SIG-M5 treated with dmso at 0.1 percent for 504 hours (cell line): ENCODE results near the gene CAMKMT.
A peak's percentile ranks its signal among the peaks of the same experiment; 100 is the strongest.

Experiments
- DNase-seq: peaks from one replicate; lab custom pipeline; 2025; ENCODE audit not compliant: unreplicated experiment; lab: John Stamatoyannopoulos, UW

The CAMKMT gene

GRCh38 chr2:44548221-44549098 is 186.7 kb downstream of the CAMKMT start:
- no peak for DNase-seq

GRCh38 chr2:44549099-44549471 is 187.3 kb downstream of the CAMKMT start:
- no peak for DNase-seq

DNA sequence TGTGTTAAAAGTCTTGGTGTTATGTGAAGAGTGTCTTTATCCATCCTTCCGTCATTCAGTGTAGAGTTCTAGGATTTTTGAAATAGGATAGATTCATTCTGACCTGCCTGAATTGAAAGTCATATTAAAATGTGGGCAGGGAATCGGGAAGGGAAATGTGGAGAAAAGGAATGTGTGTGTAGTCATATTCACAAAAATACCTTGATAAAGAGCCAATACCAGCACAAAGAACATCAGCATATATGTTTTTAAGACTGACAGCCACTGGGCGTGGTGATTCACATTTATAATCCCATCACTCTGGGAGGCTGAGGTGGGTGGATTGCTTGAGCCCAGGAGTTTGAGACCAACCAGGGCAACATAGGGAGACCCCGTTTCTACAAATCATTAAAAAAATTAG is 188.1 kb downstream of the CAMKMT start:
- DNase-seq: no peak

DNA sequence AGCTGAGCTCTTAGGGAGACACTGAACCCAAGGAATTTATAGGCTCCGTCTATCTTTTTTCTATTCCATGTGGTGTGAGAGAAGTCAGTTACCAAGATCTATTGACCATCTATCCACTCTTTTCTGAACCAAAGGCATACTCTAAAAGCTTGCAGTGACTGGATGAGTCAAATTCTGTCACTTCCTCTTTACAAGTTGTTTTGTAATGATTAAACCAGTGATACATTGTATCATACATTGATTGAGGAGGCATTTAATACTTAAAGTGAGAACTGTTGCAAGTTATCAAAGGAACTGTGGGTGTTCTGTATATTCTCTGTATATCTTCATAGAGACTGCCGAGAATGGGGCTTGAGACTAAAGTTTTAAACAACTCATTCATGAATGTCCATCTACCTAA is 188.8 kb downstream of the CAMKMT start:
- DNase-seq: peak; percentile 53

GRCh38 chr2:44551497-44551896 is 189.8 kb downstream of the CAMKMT start:
- no peak for DNase-seq

DNA sequence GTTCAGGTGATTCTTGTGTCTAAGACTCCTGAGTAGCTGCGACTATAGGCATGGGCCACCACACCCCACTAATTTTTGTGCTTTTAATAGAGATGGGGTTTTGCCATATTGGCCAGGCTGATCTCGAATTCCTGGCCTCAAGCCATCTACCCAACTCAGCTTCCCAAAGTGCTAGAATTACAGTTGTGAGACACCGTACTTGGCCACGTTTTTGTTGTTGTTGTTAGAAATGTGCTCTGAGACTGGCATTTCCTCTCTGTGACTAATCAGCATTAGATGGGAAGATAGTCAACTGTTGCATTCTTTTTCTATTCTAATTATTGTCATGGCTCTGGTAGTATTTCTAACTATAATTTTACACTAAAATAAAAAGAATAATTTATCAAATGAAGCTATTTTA is 191.7 kb downstream of the CAMKMT start:
- DNase-seq: no peak

GRCh38 chr2:44555700-44556099 is 194.0 kb downstream of the CAMKMT start:
- no peak for DNase-seq

DNA sequence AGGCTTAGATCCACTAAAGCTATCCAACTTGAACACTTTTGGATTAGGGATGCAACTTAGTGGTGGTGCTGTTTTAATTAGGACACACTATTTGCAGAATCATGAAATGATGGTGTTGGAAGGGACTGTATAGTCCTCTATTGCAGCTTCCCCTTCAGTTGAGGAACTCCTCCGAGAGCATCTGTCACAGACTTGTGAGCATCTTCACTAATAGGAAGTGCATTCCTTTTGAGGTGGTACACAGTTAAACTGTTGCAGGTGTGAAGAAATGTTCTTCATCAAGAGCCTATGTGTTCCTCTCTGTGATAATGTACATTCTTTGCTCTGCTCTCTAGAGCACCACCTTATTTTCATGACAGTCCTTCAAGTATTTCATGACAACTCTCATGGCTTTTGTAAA is 197.4 kb downstream of the CAMKMT start:
- DNase-seq: no peak

DNA sequence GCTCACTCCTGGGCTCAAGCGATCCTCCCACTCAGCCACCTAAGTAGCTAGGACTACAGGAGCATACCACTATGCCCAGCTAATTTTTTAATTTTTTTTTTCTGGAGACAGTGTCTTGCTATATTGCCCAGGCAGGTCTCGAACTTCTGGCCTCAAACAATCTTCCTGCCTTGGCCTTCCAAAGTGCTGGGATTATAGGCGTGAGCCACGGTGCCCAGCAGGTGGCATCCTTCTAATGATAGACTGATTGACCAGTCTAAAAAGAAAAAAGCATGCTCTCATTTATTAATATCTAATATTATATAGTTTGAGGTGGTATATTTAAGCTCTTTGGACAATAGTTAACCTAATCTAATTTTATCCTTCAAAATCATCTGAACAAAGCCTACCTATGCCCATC is 198.6 kb downstream of the CAMKMT start:
- DNase-seq: no peak

- DNase-seq: no peak
These were observed 199.2 kb downstream of the CAMKMT start for GRCh38 chr2:44560941-44561340.

DNA sequence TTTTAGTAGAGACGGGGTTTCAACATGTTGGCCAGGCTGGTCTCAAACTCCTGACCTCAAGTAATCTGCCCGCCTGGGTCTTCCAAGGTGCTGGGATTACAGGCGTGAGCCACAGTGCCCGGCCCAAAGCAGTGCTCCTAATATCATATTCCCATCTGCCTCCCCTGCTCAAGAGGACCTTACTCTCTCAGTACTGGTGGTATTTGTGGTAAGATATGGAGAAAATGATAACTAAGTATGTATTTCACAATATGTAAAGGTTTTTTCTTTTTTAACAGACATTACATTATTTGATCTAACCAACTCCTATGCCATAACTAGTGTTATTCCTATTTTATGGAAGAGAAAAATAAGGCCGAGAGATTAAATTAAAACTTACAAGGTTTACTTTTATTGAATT is 201.0 kb downstream of the CAMKMT start:
- DNase-seq: no peak

DNA sequence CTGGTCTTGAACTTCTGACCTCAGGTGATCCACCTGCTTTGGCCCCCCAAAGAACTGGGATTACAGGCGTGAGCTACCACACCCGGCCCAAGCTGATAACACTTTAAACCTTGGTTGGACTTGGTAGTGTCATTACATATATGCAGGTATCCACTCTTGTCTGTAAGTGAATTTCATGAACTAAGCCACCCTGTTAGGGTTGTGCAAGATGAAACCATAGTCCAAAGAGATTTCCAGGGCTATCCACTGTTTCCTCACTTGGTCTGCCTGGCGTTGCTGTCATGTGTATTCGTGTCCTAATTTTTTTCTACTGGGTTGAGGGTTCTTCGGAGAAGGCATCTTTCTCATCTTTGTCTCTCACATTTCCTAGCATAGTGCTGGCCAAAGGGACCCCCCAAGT is 203.0 kb downstream of the CAMKMT start:
- DNase-seq: no peak

GRCh38 chr2:44566059-44566458 is 204.3 kb downstream of the CAMKMT start:
- DNase-seq: no peak

GRCh38 chr2:44569491-44569890 is 207.7 kb downstream of the CAMKMT start:
- no peak for DNase-seq

- DNase-seq: no peak
These were observed 208.5 kb downstream of the CAMKMT start for GRCh38 chr2:44570271-44570670.

GRCh38 chr2:44570777-44571176 is 209.0 kb downstream of the CAMKMT start:
- no peak for DNase-seq

DNA sequence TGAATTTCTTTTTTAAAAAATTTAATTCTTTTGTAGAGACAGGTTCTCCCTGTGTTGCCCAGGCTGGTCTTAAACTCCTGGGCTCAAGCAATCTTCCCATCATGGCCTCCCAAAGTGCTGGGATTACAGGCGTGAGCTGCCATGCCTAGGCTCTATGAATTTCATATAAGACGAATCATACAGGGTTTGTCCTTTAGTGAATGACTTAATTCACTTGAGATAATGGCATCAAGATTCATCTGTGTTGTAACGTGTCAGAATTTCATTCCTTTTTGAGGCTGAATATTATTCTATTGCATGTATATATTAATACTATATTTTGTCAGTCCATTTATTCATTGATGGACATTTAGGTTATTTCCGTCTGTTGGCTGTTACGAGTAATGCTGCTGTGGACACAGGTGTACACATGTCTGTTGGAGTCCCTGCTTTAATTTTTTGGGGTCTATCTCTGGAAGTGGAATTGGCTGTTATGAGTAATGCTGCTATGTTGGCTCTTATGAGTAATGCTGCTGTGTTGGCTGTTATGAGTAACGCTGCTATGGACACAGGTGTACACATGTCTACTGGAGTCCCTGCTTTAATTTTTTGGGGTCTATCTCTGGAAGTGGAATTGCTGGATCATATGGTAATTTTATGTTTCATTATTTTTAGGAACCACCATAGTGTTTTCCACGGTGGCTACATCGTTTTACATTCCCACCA is 210.6 kb downstream of the CAMKMT start:
- DNase-seq: no peak

DNA sequence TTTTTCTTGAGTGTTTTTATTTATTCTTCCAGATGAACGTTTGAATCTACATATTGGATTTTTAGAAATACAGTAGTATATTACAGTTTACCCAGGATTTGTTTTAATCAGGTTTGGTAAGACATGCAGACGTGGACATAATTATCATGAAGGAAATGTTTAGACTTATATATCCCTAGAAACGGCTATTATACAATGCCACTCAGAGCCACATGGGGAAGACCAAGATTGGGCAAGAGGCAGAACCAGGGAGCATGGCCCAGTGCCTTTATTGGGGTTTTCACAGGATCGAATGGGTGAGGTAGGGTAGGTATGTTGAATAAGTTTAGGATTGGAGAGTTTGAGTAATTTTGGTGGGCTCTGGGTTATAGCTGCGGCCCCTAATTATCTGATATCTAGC is 212.2 kb downstream of the CAMKMT start:
- DNase-seq: no peak

DNA sequence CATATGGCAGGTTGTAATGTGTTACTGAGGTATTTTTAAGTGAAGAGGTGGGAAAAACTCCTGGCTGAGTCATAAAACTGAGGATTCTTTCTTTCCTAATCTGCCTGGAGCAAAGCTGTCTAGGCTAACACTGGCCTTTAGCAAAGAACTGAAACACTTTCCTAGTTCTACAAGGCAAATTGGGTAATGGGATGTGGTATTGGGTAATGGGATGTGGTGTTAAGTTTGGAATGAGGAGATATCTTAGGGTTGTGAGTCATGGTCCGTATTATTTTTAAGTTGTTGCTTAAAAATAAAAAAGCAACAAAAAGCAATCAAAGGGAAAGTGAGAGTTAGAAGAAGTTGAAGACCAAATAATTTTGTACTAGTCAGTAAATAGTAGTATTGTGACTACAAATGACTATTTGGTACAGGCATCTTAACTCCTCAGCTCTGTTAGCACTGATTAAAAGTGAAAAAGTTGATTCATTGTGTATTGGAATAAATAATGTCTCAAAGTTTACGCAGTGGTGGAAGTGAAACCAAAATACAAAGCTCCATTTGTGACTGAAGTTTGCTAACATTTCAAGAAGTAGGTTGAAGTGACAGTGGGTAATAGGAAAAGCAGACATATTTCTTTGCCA is 216.8 kb downstream of the CAMKMT start:
- peak; percentile 97 for DNase-seq

GRCh38 chr2:44579115-44579836 is 217.5 kb downstream of the CAMKMT start:
- no peak for DNase-seq

DNA sequence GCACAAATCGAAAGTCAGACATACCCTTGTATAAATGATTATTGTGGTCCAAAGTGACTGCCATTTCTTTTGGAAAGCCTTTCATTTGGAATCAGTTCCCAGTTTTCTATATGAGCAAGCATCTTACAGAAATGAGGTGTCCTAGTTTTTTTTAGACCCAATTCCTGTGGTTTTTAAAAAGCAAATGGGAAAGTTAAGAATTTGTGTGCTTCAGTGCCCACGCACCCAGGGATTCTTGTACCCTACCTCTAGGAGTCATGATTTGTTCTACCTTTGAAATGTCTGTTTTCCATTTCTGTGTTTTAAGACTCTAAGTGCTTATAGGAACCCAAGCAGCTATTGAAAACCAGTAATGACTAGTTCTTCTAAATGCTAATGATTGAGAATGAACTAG is 218.1 kb downstream of the CAMKMT start:
- no peak for DNase-seq
